H1 (cell line): ENCODE data around the gene PDZRN4. TPM values are rescaled to one million over a fixed set of nuclear protein-coding genes. Genes with fewer than 3 reads are reported as not detected.
A peak's percentile ranks its signal among the peaks of the same experiment; 100 is the strongest.

Source experiments
- CTCF ChIA-PET: fragments of 300-600 bp; sonication (Branson Sonifier 250); formaldehyde crosslinking; loops from one replicate; lab custom pipeline; 2021; ENCODE audit not compliant: partially characterized antibody; lab: Charles Lee
- POLR2A ChIA-PET: fragments of 300-600 bp; sonication (Branson Sonifier 250); formaldehyde crosslinking; loops from one replicate; lab custom pipeline; 2021; ENCODE audit warnings: inconsistent platforms; ENCODE audit not compliant: partially characterized antibody; lab: Charles Lee
- DNase-seq, 2 experiments: peaks; one replicate each; pipeline versions ENCODE4 v3.0.0 to v3.0.0-alpha.2; 2010 to 2022; ENCODE audit warnings: low spot score in 2 of 2, low read depth in 1 of 2, mixed read lengths in 1 of 2
- FAIRE-seq: peaks from 2 replicates; lab custom pipeline; 2011; peaks lifted over from hg19 to GRCh38; lab: Jason Lieb, UNC
- H2AFZ ChIP-seq: 2 replicates; pipeline ENCODE4 v1.8.1; 2012; ENCODE audit warnings: low read length, inconsistent platforms
- H2AK5ac ChIP-seq: 2 replicates; pipeline ENCODE4 v1.6.1; 2013; ENCODE audit warnings: low read depth, low read length
- H2BK120ac ChIP-seq: replicated peaks from 2 replicates; pipeline ENCODE3; 2013; ENCODE audit warnings: low read depth, low read length, inconsistent platforms
- H2BK12ac ChIP-seq: 2 replicates; pipeline ENCODE4 v1.6.1; 2013; ENCODE audit warnings: low read depth, low read length
- H2BK15ac ChIP-seq: 2 replicates; pipeline ENCODE4 v1.6.1; 2013; ENCODE audit warnings: low read length
- H2BK20ac ChIP-seq: 2 replicates; pipeline ENCODE4 v1.6.1; 2013; ENCODE audit warnings: low read length
- H2BK5ac ChIP-seq: 2 replicates; pipeline ENCODE4 v1.6.1; 2013; ENCODE audit warnings: low read depth, low read length
- H3K14ac ChIP-seq: 2 replicates; pipeline ENCODE4 v1.6.1; 2013; ENCODE audit warnings: inconsistent platforms; ENCODE audit not compliant: insufficient read length
- H3K18ac ChIP-seq: 2 replicates; pipeline ENCODE4 v1.6.1; 2013; ENCODE audit warnings: low read length; ENCODE audit errors: extremely low read depth
- H3K23ac ChIP-seq: 2 replicates; pipeline ENCODE4 v1.6.1; 2013; ENCODE audit warnings: inconsistent platforms; ENCODE audit not compliant: insufficient read length
- H3K23me2 ChIP-seq: 2 replicates; pipeline ENCODE4 v1.6.1; 2013; ENCODE audit warnings: low read depth, low read length
- H3K27ac ChIP-seq: 2 replicates; pipeline ENCODE4 v1.6.1; 2011; ENCODE audit warnings: low read depth, low read length, inconsistent platforms
- H3K27me3 ChIP-seq, 4 experiments: replicated peaks in 1 of 4; 1 replicate in 1 of 4; 2 replicates in 3 of 4; pipeline versions ENCODE4 v1.6.1 to v1.8.1; 2011 to 2013; ENCODE audit warnings: low read length in 3 of 4, mild to moderate bottlenecking in 3 of 4, inconsistent platforms in 2 of 4, mixed read lengths in 2 of 4, moderate library complexity in 1 of 4; ENCODE audit not compliant: control insufficient read depth in 3 of 4, insufficient read depth in 3 of 4; ENCODE audit errors: extremely low read depth in 1 of 4
- H3K36me3 ChIP-seq, 4 experiments: 2 replicates each; pipeline versions ENCODE4 v1.6.1 to v1.8.1; 2011 to 2013; ENCODE audit warnings: mild to moderate bottlenecking in 4 of 4, low read length in 3 of 4, moderate library complexity in 2 of 4, control low read depth in 1 of 4, inconsistent platforms in 1 of 4; ENCODE audit not compliant: insufficient read depth in 4 of 4, control insufficient read depth in 2 of 4
- H3K4ac ChIP-seq: replicated peaks from 2 replicates; pipeline ENCODE3; 2013; ENCODE audit warnings: low read length, low read depth, mixed read lengths, inconsistent platforms; ENCODE audit not compliant: insufficient read length
- H3K4me1 ChIP-seq, 4 experiments: replicated peaks in 1 of 4; 1 replicate in 1 of 4; 2 replicates in 3 of 4; pipeline versions ENCODE4 v1.6.1 to v1.8.1; 2011 to 2013; ENCODE audit warnings: low read length in 3 of 4, inconsistent platforms in 2 of 4, mixed read lengths in 1 of 4; ENCODE audit not compliant: insufficient read depth in 4 of 4, control insufficient read depth in 3 of 4
- H3K4me2 ChIP-seq, 2 experiments: 2 replicates each; pipeline versions ENCODE4 v1.6.1 to v1.8.1; 2011 to 2013; ENCODE audit warnings: low read depth in 2 of 2, low read length in 2 of 2, control low read depth in 1 of 2, inconsistent platforms in 1 of 2, mild to moderate bottlenecking in 1 of 2; ENCODE audit not compliant: insufficient read depth in 1 of 2
- H3K4me3 ChIP-seq, 4 experiments: fragments of 200-600, 300-600 bp in 1 of 4; sonication (generic), shearing (Covaris generic), sonication (Bioruptor Twin) in 1 of 4; 2 replicates each; pipeline versions ENCODE4 v1.5.1 to v1.8.1; 2011 to 2016; ENCODE audit warnings: low read length in 4 of 4, low read depth in 3 of 4, control low read depth in 2 of 4, inconsistent platforms in 2 of 4, mild to moderate bottlenecking in 2 of 4, mixed read lengths in 1 of 4, moderate library complexity in 1 of 4; ENCODE audit not compliant: insufficient read depth in 2 of 4; ENCODE audit errors: extremely low read depth in 1 of 4
- H3K56ac ChIP-seq: replicated peaks from 2 replicates; pipeline ENCODE3; 2013; ENCODE audit warnings: low read depth, mild to moderate bottlenecking, mixed read lengths, low read length, inconsistent platforms; ENCODE audit not compliant: insufficient read length
- H3K79me1 ChIP-seq: 2 replicates; pipeline ENCODE4 v1.6.1; 2013; ENCODE audit warnings: low read depth, low read length, control low read depth
- H3K79me2 ChIP-seq, 2 experiments: 2 replicates each; pipeline versions ENCODE4 v1.6.1 to v1.8.1; 2012 to 2013; ENCODE audit warnings: low read length in 2 of 2, mild to moderate bottlenecking in 2 of 2, inconsistent platforms in 1 of 2; ENCODE audit not compliant: insufficient read depth in 2 of 2, control insufficient read depth in 1 of 2
- H3K9ac ChIP-seq, 4 experiments: replicated peaks in 1 of 4; 1 replicate in 1 of 4; 2 replicates in 3 of 4; pipeline versions ENCODE4 v1.6.1 to v1.8.1; 2011 to 2013; ENCODE audit warnings: low read depth in 3 of 4, low read length in 3 of 4, control low read depth in 2 of 4, mild to moderate bottlenecking in 2 of 4, moderate library complexity in 2 of 4, inconsistent platforms in 1 of 4; ENCODE audit errors: extremely low read depth in 1 of 4
- H3K9me3 ChIP-seq, 2 experiments: 2 replicates each; pipeline versions ENCODE4 v1.6.1 to v1.8.1; 2012 to 2013; ENCODE audit warnings: mild to moderate bottlenecking in 2 of 2, moderate library complexity in 2 of 2, control low read depth in 1 of 2, inconsistent platforms in 1 of 2, low read depth in 1 of 2, low read length in 1 of 2, mixed read lengths in 1 of 2; ENCODE audit not compliant: insufficient read depth in 2 of 2
- H4K20me1 ChIP-seq, 2 experiments: replicated peaks in 1 of 2; 2 replicates each; pipeline versions ENCODE3 to v1.8.1; 2011 to 2013; ENCODE audit warnings: inconsistent platforms in 2 of 2, low read length in 2 of 2, mild to moderate bottlenecking in 1 of 2; ENCODE audit not compliant: insufficient read depth in 2 of 2, control insufficient read depth in 1 of 2
- H4K5ac ChIP-seq: 2 replicates; pipeline ENCODE4 v1.6.1; 2013; ENCODE audit warnings: low read length, low read depth, mixed read lengths, inconsistent platforms; ENCODE audit not compliant: insufficient read length
- H4K8ac ChIP-seq: 2 replicates; pipeline ENCODE4 v1.8.0; 2013; ENCODE audit warnings: mild to moderate bottlenecking, moderate library complexity, low read length, inconsistent platforms; ENCODE audit not compliant: insufficient read depth; ENCODE audit errors: extremely low read depth
- H4K91ac ChIP-seq: replicated peaks from 2 replicates; pipeline ENCODE3; 2013; ENCODE audit warnings: low read length, mixed read lengths, inconsistent platforms; ENCODE audit not compliant: insufficient read length
- BCL11A ChIP-seq, 2 experiments: IDR thresholded peaks; one replicate each; pipeline ENCODE4 v1.6.1; 2011; ENCODE audit warnings: low read depth in 2 of 2, low read length in 2 of 2, mild to moderate bottlenecking in 2 of 2
- CEBPB ChIP-seq: IDR thresholded peaks from 2 replicates; pipeline ENCODE4 v1.6.1; 2012; ENCODE audit warnings: low read depth, low read length
- FOSL1 ChIP-seq: IDR thresholded peaks from 2 replicates; pipeline ENCODE4 v1.6.1; 2011; ENCODE audit warnings: mild to moderate bottlenecking, low read depth, low read length, moderate library complexity; ENCODE audit not compliant: insufficient read depth
- JUN ChIP-seq: IDR thresholded peaks from 2 replicates; pipeline ENCODE4 v1.6.1; 2011; ENCODE audit warnings: low read depth, mild to moderate bottlenecking, improper control_type of control experiment, low read length
- JUND ChIP-seq: IDR thresholded peaks from 2 replicates; pipeline ENCODE4 v1.6.1; 2011; ENCODE audit warnings: mild to moderate bottlenecking, improper control_type of control experiment, low read length
- KDM4A ChIP-seq: IDR thresholded peaks from one replicate; pipeline ENCODE4 v1.7.1; 2012; ENCODE audit warnings: low read depth, mild to moderate bottlenecking, moderate library complexity, low read length, inconsistent platforms; ENCODE audit not compliant: severe bottlenecking
- NRF1 ChIP-seq: IDR thresholded peaks from 2 replicates; pipeline ENCODE4 v1.6.1; 2011; ENCODE audit warnings: mild to moderate bottlenecking, low read depth, low read length, improper control_type of control experiment
- POU5F1 ChIP-seq: IDR thresholded peaks from 2 replicates; pipeline ENCODE4 v1.6.1; 2011; ENCODE audit warnings: low read depth, mild to moderate bottlenecking, low read length, moderate library complexity
- RNF2 ChIP-seq: fragments of 200-900, 300-1000 bp; sonication (generic); IDR thresholded peaks from 2 replicates; pipeline ENCODE4 v1.7.1; 2016; ENCODE audit warnings: borderline replicate concordance, low read depth, mild to moderate bottlenecking, antibody characterized with exemption, low read length; ENCODE audit not compliant: poor library complexity, severe bottlenecking; ENCODE audit errors: missing control alignments
- SAP30 ChIP-seq: fragments of 300-600 bp; sonication (generic); IDR thresholded peaks from 2 replicates; pipeline ENCODE4 v1.7.1; 2012; ENCODE audit warnings: low read length, moderate library complexity, mild to moderate bottlenecking, inconsistent platforms; ENCODE audit not compliant: insufficient read depth, insufficient replicate concordance
- WGBS, 2 experiments: shearing (Covaris generic) in 1 of 2; methylation state at CpG; one replicate each; pipeline versions ENCODE4 v1.1.6 to v1.1.7; 2013 to 2015; ENCODE audit warnings: low lambda C conversion rate in 2 of 2, mixed read lengths in 2 of 2, inconsistent platforms in 1 of 2, low coverage in 1 of 2, missing lambda C conversion rate in 1 of 2; ENCODE audit not compliant: insufficient replicate concordance in 2 of 2, insufficient coverage in 1 of 2, insufficient read length in 1 of 2; ENCODE audit errors: extremely low coverage in 1 of 2, missing lambda C conversion rate in 1 of 2; 5-methylcytosine and 5-hydroxymethylcytosine counted together
- polyA plus RNA-seq, 7 experiments: library from polyadenylated mRNA; depleted of rRNA in 3 of 7; stranded (reverse) in 5 of 7; unstranded in 2 of 7; fragments of >200 nt in 5 of 7; fragments of 200-250 nt in 2 of 7; gene quantifications; 1 replicate in 5 of 7; 2 replicates in 1 of 7; 4 replicates in 1 of 7; pipeline versions ENCODE4 v1.2.1 to v1.2.3, GENCODE V29; 2011 to 2013; ENCODE audit warnings: missing spikeins in 2 of 7, mixed read lengths in 2 of 7
- total RNA-seq: library from RNA; stranded (reverse); fragmentation: NEBNext Ultra II Directional; extraction: Animal tissue kit (Norgen Biotek cat#: 25700); gene quantifications from 2 replicates; pipeline ENCODE4 v1.2.1, GENCODE V29; 2021
- TF ChIP-seq, protein P1 (sequence below): IDR thresholded peaks from 2 replicates; pipeline ENCODE4 v1.6.1; 2011; ENCODE audit warnings: low read length, improper control_type of control experiment
- TF ChIP-seq, protein P2 (sequence below): IDR thresholded peaks from 2 replicates; pipeline ENCODE4 v1.6.1; 2012; ENCODE audit warnings: inconsistent platforms

Gene PDZRN4
- total and polyA plus RNA-seq, 2 of the 8 experiments (the other 6 are each of a cell fraction or from before 2014, with no cell fraction given) = not detected

GRCh38 chr12:41515953-41516352 lies 327.8 kb downstream of the PDZRN4 start:
- no peaks in the 10 kb centered on the region for H4K20me1 ChIP-seq
- no peaks in the 10 kb centered on the region; a peak in 1 of 7 replicates for H3K27me3 ChIP-seq
- H3K4me3 ChIP-seq = no peak overlapping the region
- no peak for DNase-seq
- H4K8ac ChIP-seq = no peak overlapping the region
- H3K36me3 ChIP-seq = no peaks in the 10 kb centered on the region
- peak overlapping the region; percentile 42; the same call in 1 of the 2 replicates for H2AFZ ChIP-seq
- no peak overlapping the region for H3K4ac ChIP-seq
- H4K91ac ChIP-seq = no peak overlapping the region
- FAIRE-seq = no peak
- H3K79me2 ChIP-seq = no peaks in the 10 kb centered on the region
- no peak overlapping the region for H4K5ac ChIP-seq
- H2BK120ac ChIP-seq = no peak overlapping the region
- no peak overlapping the region for H3K4me2 ChIP-seq
- ChIA-PET POLR2A (no interaction called here), CTCF (interaction anchor here (0.7 to 2.9 kb wide), 7 partner anchors 9 to 238 kb away, joined by 3 to 14 read pairs (median 3); no protein-coding TSS in a partner anchor)
- no peaks in the 10 kb centered on the region for H3K79me1 ChIP-seq
- H3K14ac ChIP-seq = no peak overlapping the region
- no peak overlapping the region for H2BK20ac ChIP-seq
- H3K18ac ChIP-seq = no peak overlapping the region
- H3K56ac ChIP-seq = no peak overlapping the region
- H3K23ac ChIP-seq = no peak overlapping the region
- H3K27ac ChIP-seq = no peak overlapping the region
- WGBS, 2 experiments = 91% methylated on average over 3 of the region's 3 CpGs; no CpG with 5 or more reads in 1 of the 2 experiments
- H3K9me3 ChIP-seq = no peaks in the 10 kb centered on the region
- H2BK12ac ChIP-seq = 0 out of 2 replicates have a peak overlapping the region, but pooled peaks have one; percentile 30
- no peak overlapping the region for H3K9ac ChIP-seq
- H2BK15ac ChIP-seq = no peak overlapping the region
- no peak overlapping the region for H2BK5ac ChIP-seq
- H2AK5ac ChIP-seq = no peak overlapping the region
- no peaks in the 10 kb centered on the region for H3K4me1 ChIP-seq
- no peaks in the 10 kb centered on the region for H3K23me2 ChIP-seq
- TF ChIP-seq JUN (no peak), POU5F1 (no peak), NRF1 (no peak), CEBPB (no peak), SAP30 (no peak), KDM4A (no peak), RNF2 (no peak), BCL11A (IDR thresholded peaks at IDR 0.05; ENCODE audit: low read depth in 2 of 2, low read length in 2 of 2) (no peak), JUND (no peak), FOSL1 (no peak)
- TF ChIP-seq, protein P1, sequence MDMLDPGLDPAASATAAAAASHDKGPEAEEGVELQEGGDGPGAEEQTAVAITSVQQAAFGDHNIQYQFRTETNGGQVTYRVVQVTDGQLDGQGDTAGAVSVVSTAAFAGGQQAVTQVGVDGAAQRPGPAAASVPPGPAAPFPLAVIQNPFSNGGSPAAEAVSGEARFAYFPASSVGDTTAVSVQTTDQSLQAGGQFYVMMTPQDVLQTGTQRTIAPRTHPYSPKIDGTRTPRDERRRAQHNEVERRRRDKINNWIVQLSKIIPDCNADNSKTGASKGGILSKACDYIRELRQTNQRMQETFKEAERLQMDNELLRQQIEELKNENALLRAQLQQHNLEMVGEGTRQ = no peak
- TF ChIP-seq, protein P2, sequence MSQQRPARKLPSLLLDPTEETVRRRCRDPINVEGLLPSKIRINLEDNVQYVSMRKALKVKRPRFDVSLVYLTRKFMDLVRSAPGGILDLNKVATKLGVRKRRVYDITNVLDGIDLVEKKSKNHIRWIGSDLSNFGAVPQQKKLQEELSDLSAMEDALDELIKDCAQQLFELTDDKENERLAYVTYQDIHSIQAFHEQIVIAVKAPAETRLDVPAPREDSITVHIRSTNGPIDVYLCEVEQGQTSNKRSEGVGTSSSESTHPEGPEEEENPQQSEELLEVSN = no peak
